ENCODE data around the gene UBTD2. TPM values are rescaled to one million over a fixed set of nuclear protein-coding genes. Genes with fewer than 3 reads are reported as not detected.
A peak's percentile ranks its signal among the peaks of the same experiment; 100 is the strongest.

UBTD2 gene
- total RNA-seq, 4 donors from 2014 or later, result 7.1 to 15.1 (median 9.4) TPM

GRCh38 chr5:172285226-172286143 lies 1.9 kb upstream of the UBTD2 start:
- WGBS, 2 donors, result 57 to 58% methylated on average over 15 of the region's 15 CpGs
- DNase-seq (ENCODE audit: low spot score in 2 of 2), result no peak
- H3K4me3 ChIP-seq (ENCODE audit: low read depth, poor library complexity, severe bottlenecking), result no peak overlapping the region
- intact Hi-C loops (cut with DNase I; ENCODE audit: low total_unique reads), result no loop called here
- TF ChIP-seq POLR2A (IDR thresholded peaks at IDR 0.05) (no peak), CTCF (IDR thresholded peaks at IDR 0.05) (no peak)

GRCh38 chr5:172284611-172284980 lies 1.0 kb upstream of the UBTD2 start:
- WGBS, 2 donors, result 0 to 1% methylated on average over 11 of the region's 11 CpGs
- intact Hi-C loops (cut with DNase I; ENCODE audit: low total_unique reads), result no loop called here
- peak overlapping the region; percentile 80 for H3K4me3 ChIP-seq (ENCODE audit: low read depth, poor library complexity, severe bottlenecking)
- peak in 1 of 2 donors; percentile 35 for DNase-seq (ENCODE audit: low spot score in 2 of 2)
- TF ChIP-seq POLR2A (IDR thresholded peaks at IDR 0.05) (no peak), CTCF (IDR thresholded peaks at IDR 0.05) (no peak)

GRCh38 chr5:172283862-172284610 lies 472 bp upstream of the UBTD2 start:
- H3K4me3 ChIP-seq (ENCODE audit: low read depth, poor library complexity, severe bottlenecking), result peak overlapping the region; percentile 80
- DNase-seq (ENCODE audit: low spot score in 2 of 2), result peak; percentile 54 to 95
- intact Hi-C loops (cut with DNase I; ENCODE audit: low total_unique reads), result no loop called here
- TF ChIP-seq CTCF (IDR thresholded peaks at IDR 0.05) (no peak), POLR2A (IDR thresholded peaks at IDR 0.05) (no peak)
- 0 to 2% methylated on average over 50 to 63 of the region's 79 CpGs for WGBS, 2 donors

- intact Hi-C loops (cut with DNase I; ENCODE audit: low total_unique reads), result no loop called here
- TF ChIP-seq POLR2A (IDR thresholded peaks at IDR 0.05), result no peak
- TF ChIP-seq CTCF (IDR thresholded peaks at IDR 0.05), result no peak
- WGBS, 2 donors, result 7 to 8% methylated on average over 13 of the region's 13 CpGs
- no peak for DNase-seq (ENCODE audit: low spot score in 2 of 2)
- peak overlapping the region; percentile 80 for H3K4me3 ChIP-seq (ENCODE audit: low read depth, poor library complexity, severe bottlenecking)
Measured at GRCh38 chr5:172282272-172283019, 1.1 kb downstream of the UBTD2 start.

- DNase-seq (ENCODE audit: low spot score in 2 of 2), result no peak
- WGBS, 2 donors, result 72 to 74% methylated on average over 6 of the region's 6 CpGs
- intact Hi-C loops (cut with DNase I; ENCODE audit: low total_unique reads), result no loop called here
- TF ChIP-seq POLR2A (IDR thresholded peaks at IDR 0.05), result no peak
- no peak for TF ChIP-seq CTCF (IDR thresholded peaks at IDR 0.05)
- no peak overlapping the region for H3K4me3 ChIP-seq (ENCODE audit: low read depth, poor library complexity, severe bottlenecking)
Measured at GRCh38 chr5:172281346-172281745, 2.2 kb downstream of the UBTD2 start.
